Measurements from ENCODE around the gene LRRK1. TPM values are rescaled to one million over a fixed set of nuclear protein-coding genes. Genes with fewer than 3 reads are reported as not detected.

The LRRK1 gene
- total RNA-seq, 1 donor from 2014 or later: not detected

DNA sequence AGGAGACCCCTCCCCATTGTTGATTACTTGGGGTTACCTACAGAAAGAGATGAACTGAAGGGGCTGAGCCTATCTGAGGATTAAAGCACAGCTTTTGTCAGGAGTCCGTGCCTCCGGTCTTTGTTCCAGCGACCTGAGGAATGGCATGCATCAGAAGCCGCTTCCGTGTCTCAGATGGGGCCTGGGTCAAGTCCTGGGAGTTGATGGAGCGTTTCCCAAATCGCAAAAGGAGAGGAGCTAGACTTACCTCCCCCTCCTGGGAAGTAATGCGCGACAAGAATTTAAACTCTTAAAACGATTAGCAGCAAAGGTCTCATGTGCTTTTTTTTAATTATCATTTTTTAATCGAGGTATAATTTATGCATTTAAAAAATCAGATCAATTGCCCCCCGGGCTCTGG, 40.5 kb upstream of the LRRK1 start:
- H3K27ac ChIP-seq: no peak overlapping the region
- H3K36me3 ChIP-seq: no peaks in the 10 kb centered on the region
- H3K9me3 ChIP-seq (ENCODE audit: low read depth): no peaks in the 10 kb centered on the region
- H2AFZ ChIP-seq (replicated peaks): no peak overlapping the region
- peak overlapping the region; percentile 55 for H3K4me3 ChIP-seq
- Mint-ChIP-seq H3K4me1 (peaks cover 15% of the 10 kb centered on the region), H3K9me3 (no peaks in the 10 kb centered on the region), H3K27me3 (ENCODE audit: insufficient read depth, low read depth) (peaks cover 58% of the 10 kb centered on the region), H3K4me3 (peak overlapping the region; percentile 85), H3K27ac (no peak overlapping the region), H3K36me3 (no peaks in the 10 kb centered on the region)
- peaks cover 9% of the 10 kb centered on the region for H3F3A ChIP-seq (ENCODE audit: low read depth)
- peak overlapping the region; percentile 97 for H3K4me2 ChIP-seq
- H3K27me3 ChIP-seq: peaks cover 90% of the 10 kb centered on the region
- peak; percentile 90 for DNase-seq (ENCODE audit: low spot score)
- H3K79me2 ChIP-seq (ENCODE audit: low read depth): no peaks in the 10 kb centered on the region
- H3K4me1 ChIP-seq: peaks cover 21% of the 10 kb centered on the region
- TF ChIP-seq EZH2phosphoT487 (IDR thresholded peaks at IDR 0.05) (peak; percentile 10), EZH2 (IDR thresholded peaks at IDR 0.05) (no peak)
- H3K9ac ChIP-seq: no peak overlapping the region
- peaks cover 8% of the 10 kb centered on the region for H4K20me1 ChIP-seq (ENCODE audit: low read depth)

DNA sequence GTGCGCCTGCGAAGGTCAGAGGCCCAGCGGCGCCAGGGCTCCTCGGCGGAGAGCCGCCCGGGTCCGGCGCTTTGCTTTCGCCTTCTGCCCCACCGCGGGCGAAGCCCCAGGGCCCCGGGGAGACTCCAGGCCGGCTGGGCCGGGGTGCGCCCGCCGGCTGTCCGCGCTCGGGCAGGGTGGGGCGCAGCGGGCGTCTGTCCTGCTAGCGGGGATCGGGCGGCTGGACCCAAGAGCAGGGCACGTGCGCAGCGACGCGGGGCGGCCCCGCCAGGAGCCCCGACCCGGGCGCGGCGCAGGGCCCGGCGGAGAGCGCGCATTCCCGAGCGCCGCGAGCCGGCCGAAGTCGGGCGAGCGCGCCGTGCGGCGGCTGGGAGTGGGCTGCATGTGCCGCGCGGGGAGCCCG, 40.1 kb upstream of the LRRK1 start:
- H3K9ac ChIP-seq: no peak overlapping the region
- H3K36me3 Mint-ChIP-seq: no peaks in the 10 kb centered on the region
- TF ChIP-seq EZH2phosphoT487 (IDR thresholded peaks at IDR 0.05) (peak; percentile 27), EZH2 (IDR thresholded peaks at IDR 0.05) (peak; percentile 90)
- TF ChIP-seq, protein P1, sequence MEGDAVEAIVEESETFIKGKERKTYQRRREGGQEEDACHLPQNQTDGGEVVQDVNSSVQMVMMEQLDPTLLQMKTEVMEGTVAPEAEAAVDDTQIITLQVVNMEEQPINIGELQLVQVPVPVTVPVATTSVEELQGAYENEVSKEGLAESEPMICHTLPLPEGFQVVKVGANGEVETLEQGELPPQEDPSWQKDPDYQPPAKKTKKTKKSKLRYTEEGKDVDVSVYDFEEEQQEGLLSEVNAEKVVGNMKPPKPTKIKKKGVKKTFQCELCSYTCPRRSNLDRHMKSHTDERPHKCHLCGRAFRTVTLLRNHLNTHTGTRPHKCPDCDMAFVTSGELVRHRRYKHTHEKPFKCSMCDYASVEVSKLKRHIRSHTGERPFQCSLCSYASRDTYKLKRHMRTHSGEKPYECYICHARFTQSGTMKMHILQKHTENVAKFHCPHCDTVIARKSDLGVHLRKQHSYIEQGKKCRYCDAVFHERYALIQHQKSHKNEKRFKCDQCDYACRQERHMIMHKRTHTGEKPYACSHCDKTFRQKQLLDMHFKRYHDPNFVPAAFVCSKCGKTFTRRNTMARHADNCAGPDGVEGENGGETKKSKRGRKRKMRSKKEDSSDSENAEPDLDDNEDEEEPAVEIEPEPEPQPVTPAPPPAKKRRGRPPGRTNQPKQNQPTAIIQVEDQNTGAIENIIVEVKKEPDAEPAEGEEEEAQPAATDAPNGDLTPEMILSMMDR (IDR thresholded peaks at IDR 0.05): no peak
- peaks cover 8% of the 10 kb centered on the region for H4K20me1 ChIP-seq (ENCODE audit: low read depth)
- H3K27me3 ChIP-seq: peaks cover 93% of the 10 kb centered on the region
- H3K27me3 Mint-ChIP-seq (ENCODE audit: insufficient read depth, low read depth): peaks cover 58% of the 10 kb centered on the region
- no peak overlapping the region for H3K27ac ChIP-seq
- peak overlapping the region; percentile 97 for H3K4me2 ChIP-seq
- H2AFZ ChIP-seq (replicated peaks): no peak overlapping the region
- H3K9me3 Mint-ChIP-seq: no peaks in the 10 kb centered on the region
- H3F3A ChIP-seq (ENCODE audit: low read depth): peaks cover 9% of the 10 kb centered on the region
- peaks cover 21% of the 10 kb centered on the region for H3K4me1 ChIP-seq
- no peaks in the 10 kb centered on the region for H3K9me3 ChIP-seq (ENCODE audit: low read depth)
- no peak overlapping the region for H3K27ac Mint-ChIP-seq
- H3K4me1 Mint-ChIP-seq: peaks cover 15% of the 10 kb centered on the region
- H3K4me3 Mint-ChIP-seq: peak overlapping the region; percentile 85
- H3K4me3 ChIP-seq: peak overlapping the region; percentile 55
- H3K79me2 ChIP-seq (ENCODE audit: low read depth): no peaks in the 10 kb centered on the region
- peak; percentile 65 for DNase-seq (ENCODE audit: low spot score)
- no peaks in the 10 kb centered on the region for H3K36me3 ChIP-seq

DNA sequence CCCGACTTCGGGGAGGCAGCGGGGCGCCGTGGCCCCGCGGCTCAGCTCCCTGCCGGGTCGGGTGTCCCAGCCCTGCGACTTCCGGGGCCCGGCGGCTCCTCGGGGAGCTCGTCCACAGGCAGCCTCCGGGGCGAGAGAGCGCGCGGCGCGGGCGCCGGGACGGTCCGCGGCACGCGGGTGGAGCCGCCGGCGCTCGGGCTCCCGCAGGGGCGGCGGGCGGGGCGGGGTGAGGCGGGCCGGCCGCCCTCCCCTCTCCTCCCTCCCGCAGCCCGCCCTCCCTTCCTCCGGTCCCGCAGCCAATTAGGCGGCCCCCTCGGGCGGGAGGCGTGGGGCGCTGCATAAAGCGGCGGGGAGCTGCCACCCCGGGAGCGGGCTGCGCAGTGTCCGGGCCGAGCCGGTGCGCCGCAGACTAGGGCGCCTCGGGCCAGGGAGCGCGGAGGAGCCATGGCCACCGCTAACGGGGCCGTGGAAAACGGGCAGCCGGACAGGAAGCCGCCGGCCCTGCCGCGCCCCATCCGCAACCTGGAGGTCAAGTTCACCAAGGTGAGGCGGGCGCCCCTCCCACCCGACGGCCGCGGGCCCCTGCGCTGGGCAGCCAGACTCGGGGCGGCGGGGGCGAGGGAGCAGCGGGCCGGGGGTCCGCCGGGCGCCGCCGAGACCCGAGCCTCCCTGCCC, 39.6 kb upstream of the LRRK1 start, which contains the start of gene ALDH1A3:
Gene ALDH1A3 (plus strand): TSS at position 368 of the 675 bp plus-strand sequence. CDS start 77 bp downstream, at position 445.
- Histone ChIP-seq H3K9ac (no peak within 1 kb of the TSS), H3K27ac (no peak within 1 kb of the TSS), H3K4me2 (peak within 1 kb of the TSS; percentile 97), H4K20me1 (ENCODE audit: low read depth) (peaks cover 8% of the 10 kb centered on the region), H3K4me3 (peak within 1 kb of the TSS; percentile 55), H3K27me3 (peaks cover 94% of the 10 kb centered on the region), H3K79me2 (ENCODE audit: low read depth) (no peaks in the 10 kb centered on the region), H3F3A (ENCODE audit: low read depth) (peaks cover 9% of the 10 kb centered on the region), H3K36me3 (no peaks in the 10 kb centered on the region), H3K9me3 (ENCODE audit: low read depth) (no peaks in the 10 kb centered on the region), H2AFZ (replicated peaks) (peak within 1 kb of the TSS; percentile 86), H3K4me1 (peaks cover 21% of the 10 kb centered on the region)
- Mint-ChIP-seq H3K36me3 (no peaks in the 10 kb centered on the region), H3K27ac (no peak within 1 kb of the TSS), H3K4me1 (peaks cover 15% of the 10 kb centered on the region), H3K4me3 (peak within 1 kb of the TSS; percentile 85), H3K9me3 (no peaks in the 10 kb centered on the region), H3K27me3 (ENCODE audit: insufficient read depth, low read depth) (peaks cover 58% of the 10 kb centered on the region)
- TF ChIP-seq EZH2 (IDR thresholded peaks at IDR 0.05) (peak; percentile 21), EZH2phosphoT487 (IDR thresholded peaks at IDR 0.05) (no peak)
- peak; percentile 56 for DNase-seq (ENCODE audit: low spot score)

DNA sequence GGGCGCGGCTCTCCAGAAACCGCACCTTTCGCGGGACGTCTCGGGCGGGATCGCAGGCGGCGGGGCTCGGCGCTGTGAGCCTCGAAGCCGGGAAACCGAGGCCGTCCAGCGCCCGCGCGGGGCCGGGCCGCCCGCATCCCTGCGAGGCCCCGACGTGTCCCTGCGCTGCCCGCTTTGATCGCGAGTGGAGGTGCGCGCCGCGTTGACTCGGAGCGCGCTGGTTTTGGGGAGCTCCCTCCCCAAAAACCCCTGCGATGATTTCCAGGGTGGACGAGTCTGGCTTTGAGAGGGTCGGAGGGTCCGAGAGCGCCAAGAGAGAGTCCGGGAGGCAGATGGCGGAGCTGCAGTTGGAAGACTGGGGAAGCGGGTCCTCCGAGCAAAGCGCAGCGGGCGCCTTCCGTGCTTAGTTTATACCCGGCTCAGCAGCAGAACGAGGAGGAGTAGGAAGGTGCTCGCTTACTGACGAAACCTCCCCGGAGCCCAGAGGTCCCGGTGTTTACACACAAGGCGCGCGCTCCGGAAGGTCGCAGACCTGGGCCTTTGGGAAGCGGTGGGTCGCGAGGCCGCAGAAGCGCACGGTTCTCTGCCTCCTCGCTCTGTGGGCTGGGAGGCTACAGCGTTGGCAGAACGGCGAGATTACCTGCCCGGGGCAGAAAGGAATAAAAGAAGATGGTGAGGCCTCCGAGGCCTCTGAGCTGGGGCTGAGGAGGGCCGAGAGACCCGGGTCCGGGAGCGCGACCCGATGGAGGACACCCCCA, 38.8 kb upstream of the LRRK1 start:
- H3K27me3 Mint-ChIP-seq (ENCODE audit: insufficient read depth, low read depth): peaks cover 59% of the 10 kb centered on the region
- H3K4me1 Mint-ChIP-seq: peaks cover 15% of the 10 kb centered on the region
- TF ChIP-seq EZH2phosphoT487 (IDR thresholded peaks at IDR 0.05) (peak; percentile 98), EZH2 (IDR thresholded peaks at IDR 0.05) (peak; percentile 99)
- TF ChIP-seq, protein P1 (IDR thresholded peaks at IDR 0.05): no peak
- Histone ChIP-seq H3K4me1 (peaks cover 21% of the 10 kb centered on the region), H3K79me2 (ENCODE audit: low read depth) (no peaks in the 10 kb centered on the region), H2AFZ (replicated peaks) (peak overlapping the region; percentile 86), H3K27me3 (peaks cover 96% of the 10 kb centered on the region), H4K20me1 (ENCODE audit: low read depth) (peaks cover 8% of the 10 kb centered on the region), H3K4me2 (peak overlapping the region; percentile 97), H3K27ac (no peak overlapping the region), H3K4me3 (peak overlapping the region; percentile 55), H3K36me3 (no peaks in the 10 kb centered on the region), H3K9ac (no peak overlapping the region), H3K9me3 (ENCODE audit: low read depth) (no peaks in the 10 kb centered on the region), H3F3A (ENCODE audit: low read depth) (peaks cover 9% of the 10 kb centered on the region)
- no peaks in the 10 kb centered on the region for H3K36me3 Mint-ChIP-seq
- no peaks in the 10 kb centered on the region for H3K9me3 Mint-ChIP-seq
- no peak overlapping the region for H3K27ac Mint-ChIP-seq
- peak; percentile 53 for DNase-seq (ENCODE audit: low spot score)
- peak overlapping the region; percentile 82 for H3K4me3 Mint-ChIP-seq

Measured in neural progenitor cell (in vitro differentiated cells).